SU-DHL-6 (cell line): ENCODE results near the gene CR1L.
"Not testable (repeated sequence)": the region's sequence is repeated elsewhere in the genome, so short reads cannot be mapped to it uniquely, and the experiment has no call there.

Experiments
- H2AFZ ChIP-seq: fragments of 200-600 bp; sonication (generic); 2 replicates; pipeline ENCODE4 v1.6.1; 2014; ENCODE audit warnings: low read depth, mild to moderate bottlenecking, moderate library complexity, mixed read lengths, antibody characterized with exemption, low read length; ENCODE audit not compliant: severe bottlenecking
- H3F3A ChIP-seq: fragments of 200-600 bp; shearing (Covaris generic); 2 replicates; pipeline ENCODE4 v1.6.0; 2016; ENCODE audit warnings: antibody characterized with exemption, mild to moderate bottlenecking; ENCODE audit not compliant: insufficient read depth
- H3K27ac ChIP-seq: fragments of 200-600 bp; sonication (generic); 2 replicates; pipeline ENCODE4 v1.5.1; 2016; ENCODE audit warnings: low read depth, mild to moderate bottlenecking, low read length, moderate library complexity, mixed read lengths
- H3K27me3 ChIP-seq: fragments of 200-600 bp; sonication (generic), shearing (Covaris generic); 2 replicates; pipeline ENCODE4 v1.6.0; 2014; ENCODE audit warnings: mild to moderate bottlenecking, low read length
- H3K36me3 ChIP-seq: fragments of 200-600 bp; sonication (generic); 2 replicates; pipeline ENCODE4 v1.6.1; 2014; ENCODE audit warnings: mild to moderate bottlenecking, low read length, mixed read lengths
- H3K4me2 ChIP-seq: fragments of 300-600, 200-600 bp; shearing (Covaris generic), sonication (generic); 2 replicates; pipeline ENCODE4 v1.6.0; 2014; ENCODE audit warnings: low read length, low read depth, mild to moderate bottlenecking; ENCODE audit not compliant: poor library complexity, severe bottlenecking
- H3K4me3 ChIP-seq: fragments of 200-600 bp; sonication (generic); 2 replicates; pipeline ENCODE4 v1.5.1; 2014; ENCODE audit warnings: antibody characterized with exemption, low read length, mild to moderate bottlenecking, mixed read lengths; ENCODE audit not compliant: insufficient read depth, poor library complexity, severe bottlenecking
- H3K79me2 ChIP-seq: fragments of 200-600 bp; sonication (generic); 2 replicates; pipeline ENCODE4 v1.6.1; 2014; ENCODE audit warnings: mild to moderate bottlenecking, low read length, moderate library complexity; ENCODE audit not compliant: insufficient read depth
- H3K9ac ChIP-seq: fragments of 200-600 bp; sonication (generic); 2 replicates; pipeline ENCODE4 v1.7.0; 2014; ENCODE audit warnings: mild to moderate bottlenecking, low read length
- H3K9me2 ChIP-seq: fragments of 200-600 bp; sonication (generic); replicated peaks from 2 replicates; pipeline ENCODE4 v1.6.1; 2014; ENCODE audit warnings: low read length; ENCODE audit not compliant: insufficient read depth
- H3K9me3 ChIP-seq: fragments of 200-600 bp; sonication (generic); 2 replicates; pipeline ENCODE4 v1.6.1; 2014; ENCODE audit warnings: low read length, mixed read lengths; ENCODE audit not compliant: insufficient read depth
- H4K20me1 ChIP-seq: fragments of 200-600 bp; sonication (generic); 2 replicates; pipeline ENCODE4 v1.6.1; 2014; ENCODE audit warnings: low read depth, mild to moderate bottlenecking, antibody characterized with exemption, low read length, moderate library complexity, mixed read lengths
- EZH2phosphoT487 ChIP-seq: fragments of 200-600 bp; sonication (generic), shearing (Covaris generic); conservative IDR thresholded peaks from 2 replicates; pipeline ENCODE4 v1.6.1; 2018; ENCODE audit warnings: mild to moderate bottlenecking, antibody characterized with exemption, low read length, moderate library complexity, mixed read lengths
- TF ChIP-seq, protein P1 (sequence below): fragments of 200-600 bp; sonication (generic); IDR thresholded peaks from one replicate; pipeline ENCODE4 v1.5.1; 2017; ENCODE audit warnings: antibody characterized with exemption, mild to moderate bottlenecking, low read length, moderate library complexity; ENCODE audit not compliant: insufficient read depth, poor library complexity, severe bottlenecking

The CR1L gene

DNA sequence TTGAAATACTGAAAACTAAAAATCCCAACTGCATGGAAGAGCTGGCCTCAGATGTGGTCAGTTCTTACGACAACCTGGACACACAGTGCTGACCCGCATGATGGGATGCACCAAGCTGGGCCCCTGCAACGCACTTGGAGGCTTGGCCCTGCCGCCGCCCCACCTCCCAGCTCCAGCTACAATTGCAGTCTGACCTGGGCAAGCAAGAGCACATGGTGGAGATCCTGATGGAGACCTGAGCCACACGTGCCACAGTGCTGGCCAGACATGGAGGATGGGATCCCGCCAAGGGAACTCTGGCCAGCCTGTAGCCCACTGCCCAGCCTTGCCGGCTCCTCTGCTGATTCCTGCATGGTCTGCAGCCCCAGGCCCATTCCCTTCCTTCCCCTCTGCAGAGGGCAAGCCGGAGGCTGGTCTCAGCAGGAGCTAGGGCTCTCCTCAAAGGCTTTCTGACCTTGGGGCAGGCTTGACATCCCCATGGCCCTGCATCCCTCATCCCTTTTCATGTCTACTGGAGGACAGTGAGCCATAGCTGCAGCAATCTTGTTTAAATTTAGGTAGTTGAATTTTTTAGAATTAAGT, 14.1 kb downstream of the CR1L start:
- no peak overlapping the region for H3K9ac ChIP-seq
- H4K20me1 ChIP-seq, result no peaks in the 10 kb centered on the region
- no peaks in the 10 kb centered on the region for H3K27me3 ChIP-seq

DNA sequence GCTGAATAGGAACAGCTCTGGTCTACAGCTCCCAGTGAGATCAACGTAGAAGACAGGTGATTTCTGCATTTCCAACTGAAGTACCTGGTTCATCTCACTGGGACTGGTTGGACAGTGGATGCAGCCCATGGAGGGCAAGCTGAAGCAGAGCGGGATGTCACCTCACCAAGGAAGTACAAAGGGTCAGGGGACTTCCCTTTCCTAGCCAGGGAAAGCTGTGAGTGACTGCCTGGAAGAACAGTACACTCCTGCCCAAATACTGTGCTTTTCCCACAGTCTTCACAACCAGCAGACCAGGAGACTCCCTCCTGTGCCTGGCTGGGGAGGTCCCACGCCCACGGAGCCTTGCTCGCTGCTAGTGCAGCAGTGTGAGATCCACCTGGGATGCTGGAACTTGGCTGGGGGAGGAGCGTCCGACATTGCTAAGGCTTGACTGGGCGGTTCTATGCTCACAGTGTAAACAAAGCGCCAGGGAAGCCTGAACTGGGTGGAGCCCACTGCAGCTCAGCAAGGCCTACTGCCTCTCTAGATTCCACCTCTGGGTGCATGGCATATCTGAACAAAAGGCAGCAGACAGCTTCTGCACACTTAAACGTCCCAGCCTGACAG, 14.7 kb downstream of the CR1L start:
- H2AFZ ChIP-seq, result no peak overlapping the region
- H3F3A ChIP-seq, result no peaks in the 10 kb centered on the region
- no peak for TF ChIP-seq EZH2phosphoT487
- TF ChIP-seq, protein P1, sequence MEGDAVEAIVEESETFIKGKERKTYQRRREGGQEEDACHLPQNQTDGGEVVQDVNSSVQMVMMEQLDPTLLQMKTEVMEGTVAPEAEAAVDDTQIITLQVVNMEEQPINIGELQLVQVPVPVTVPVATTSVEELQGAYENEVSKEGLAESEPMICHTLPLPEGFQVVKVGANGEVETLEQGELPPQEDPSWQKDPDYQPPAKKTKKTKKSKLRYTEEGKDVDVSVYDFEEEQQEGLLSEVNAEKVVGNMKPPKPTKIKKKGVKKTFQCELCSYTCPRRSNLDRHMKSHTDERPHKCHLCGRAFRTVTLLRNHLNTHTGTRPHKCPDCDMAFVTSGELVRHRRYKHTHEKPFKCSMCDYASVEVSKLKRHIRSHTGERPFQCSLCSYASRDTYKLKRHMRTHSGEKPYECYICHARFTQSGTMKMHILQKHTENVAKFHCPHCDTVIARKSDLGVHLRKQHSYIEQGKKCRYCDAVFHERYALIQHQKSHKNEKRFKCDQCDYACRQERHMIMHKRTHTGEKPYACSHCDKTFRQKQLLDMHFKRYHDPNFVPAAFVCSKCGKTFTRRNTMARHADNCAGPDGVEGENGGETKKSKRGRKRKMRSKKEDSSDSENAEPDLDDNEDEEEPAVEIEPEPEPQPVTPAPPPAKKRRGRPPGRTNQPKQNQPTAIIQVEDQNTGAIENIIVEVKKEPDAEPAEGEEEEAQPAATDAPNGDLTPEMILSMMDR, result no peak
- no peak overlapping the region for H3K4me2 ChIP-seq
- H3K79me2 ChIP-seq, result no peaks in the 10 kb centered on the region
- no peak overlapping the region for H3K27ac ChIP-seq
- H4K20me1 ChIP-seq, result no peaks in the 10 kb centered on the region
- no peaks in the 10 kb centered on the region for H3K9me2 ChIP-seq
- no peak overlapping the region for H3K9ac ChIP-seq
- no peaks in the 10 kb centered on the region for H3K36me3 ChIP-seq
- H3K27me3 ChIP-seq, result no peaks in the 10 kb centered on the region
- H3K9me3 ChIP-seq, result no peaks in the 10 kb centered on the region
- H3K4me3 ChIP-seq, result no peak overlapping the region

More for the DNA sequence above, 14.1 kb downstream of the CR1L start:
- no peak for TF ChIP-seq EZH2phosphoT487
- TF ChIP-seq, protein P1, result no peak
- Histone ChIP-seq H3K27ac (no peak overlapping the region), H2AFZ (no peak overlapping the region), H3K9me3 (no peaks in the 10 kb centered on the region), H3K4me3 (no peak overlapping the region), H3K79me2 (no peaks in the 10 kb centered on the region), H3F3A (no peaks in the 10 kb centered on the region), H3K36me3 (no peaks in the 10 kb centered on the region), H3K9me2 (no peaks in the 10 kb centered on the region), H3K4me2 (no peak overlapping the region)

DNA sequence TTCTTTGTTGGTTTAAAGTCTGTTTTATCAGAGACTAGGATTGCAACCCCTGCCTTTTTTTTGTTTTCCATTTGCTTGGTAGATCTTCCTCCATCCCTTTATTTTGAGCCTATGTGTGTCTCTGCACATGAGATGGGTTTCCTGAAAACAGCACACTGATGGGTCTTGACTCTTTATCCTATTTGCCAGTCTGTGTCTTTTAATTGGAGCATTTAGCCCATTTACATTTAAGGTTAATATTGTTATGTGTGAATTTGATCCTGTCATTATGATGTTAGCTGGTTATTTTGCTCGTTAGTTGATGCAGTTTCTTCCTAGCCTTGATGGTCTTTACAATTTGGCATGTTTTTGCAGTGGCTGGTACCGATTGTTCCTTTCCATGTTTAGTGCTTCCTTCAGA, 16.5 kb downstream of the CR1L start:
- not testable (repeated sequence) for H3K27ac ChIP-seq, H3K27me3 ChIP-seq

DNA sequence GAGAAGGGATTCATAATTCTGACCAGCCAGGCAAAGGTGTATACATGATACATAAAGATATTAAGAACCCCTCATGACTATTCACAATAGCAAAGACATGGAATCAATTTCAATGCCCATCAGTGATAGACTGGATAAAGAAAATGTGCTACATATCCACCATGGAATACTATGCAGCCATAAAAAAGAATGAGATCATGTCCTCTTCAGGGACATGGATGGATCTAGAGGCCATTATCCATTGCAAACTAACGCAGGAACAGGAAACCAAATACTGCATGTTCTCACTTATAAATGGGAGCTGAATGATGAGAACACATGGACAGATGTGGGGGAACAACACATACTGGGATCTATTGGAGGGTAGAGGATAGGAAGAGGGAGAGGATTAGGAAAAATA, 21.4 kb downstream of the CR1L start:
- H3F3A ChIP-seq, result peaks cover 4% of the 10 kb centered on the region; the same call in 1 of the 2 replicates
- no peaks in the 10 kb centered on the region; the same call in 1 of the 2 replicates for H3K9me3 ChIP-seq
- H4K20me1 ChIP-seq, result no peaks in the 10 kb centered on the region
- no peaks in the 10 kb centered on the region for H3K79me2 ChIP-seq
- TF ChIP-seq, protein P1, result no peak
- no peak for TF ChIP-seq EZH2phosphoT487
- no peak overlapping the region for H2AFZ ChIP-seq
- no peak overlapping the region for H3K27ac ChIP-seq
- H3K4me2 ChIP-seq, result no peak overlapping the region
- H3K9me2 ChIP-seq, result no peaks in the 10 kb centered on the region
- H3K4me3 ChIP-seq, result no peak overlapping the region
- H3K9ac ChIP-seq, result no peak overlapping the region
- H3K27me3 ChIP-seq, result no peaks in the 10 kb centered on the region
- H3K36me3 ChIP-seq, result no peaks in the 10 kb centered on the region

More for the DNA sequence above, 16.5 kb downstream of the CR1L start:
- H3F3A ChIP-seq, H3K9me3 ChIP-seq, H3K4me2 ChIP-seq, H3K9me2 ChIP-seq, H3K9ac ChIP-seq, H4K20me1 ChIP-seq, H3K4me3 ChIP-seq, H3K79me2 ChIP-seq, H2AFZ ChIP-seq, H3K36me3 ChIP-seq: not testable (repeated sequence)
